GM19468 (cell line): Measurements from ENCODE around the gene RFTN1.
A peak's percentile ranks its signal among the peaks of the same experiment; 100 is the strongest.

Experiments used
- ATAC-seq: cut with Tn5 transposase; IDR thresholded peaks from one replicate; pipeline ENCODE4 v1.9.1; 2021; ENCODE audit warnings: mild to moderate bottlenecking, moderate library complexity, moderate number of reproducible peaks; ENCODE audit not compliant: unreplicated experiment; ENCODE audit errors: extremely low read depth

RFTN1 gene

GRCh38 chr3:16444344-16444743, 69.2 kb downstream of the RFTN1 start:
- no peak for ATAC-seq

GRCh38 chr3:16442730-16443129, 70.8 kb downstream of the RFTN1 start:
- no peak for ATAC-seq

GRCh38 chr3:16441371-16441875, 72.1 kb downstream of the RFTN1 start:
- ATAC-seq = no peak

GRCh38 chr3:16439848-16440708, 73.4 kb downstream of the RFTN1 start:
- no peak for ATAC-seq

- ATAC-seq = no peak
These were observed 74.2 kb downstream of the RFTN1 start for GRCh38 chr3:16439163-16439847.

GRCh38 chr3:16437640-16438039, 75.9 kb downstream of the RFTN1 start:
- ATAC-seq = no peak

- peak; percentile 78 for ATAC-seq
These were observed 79.8 kb downstream of the RFTN1 start for GRCh38 chr3:16433701-16434151.

GRCh38 chr3:16432714-16433113, 80.8 kb downstream of the RFTN1 start:
- ATAC-seq = no peak

- peak; percentile 34 for ATAC-seq
These were observed 82.5 kb downstream of the RFTN1 start for GRCh38 chr3:16430717-16431630.

GRCh38 chr3:16429086-16429485, 84.4 kb downstream of the RFTN1 start:
- no peak for ATAC-seq

GRCh38 chr3:16428612-16429011, 84.9 kb downstream of the RFTN1 start:
- no peak for ATAC-seq

GRCh38 chr3:16427103-16427965, 86.2 kb downstream of the RFTN1 start:
- ATAC-seq = no peak

- ATAC-seq = no peak
These were observed 86.8 kb downstream of the RFTN1 start for GRCh38 chr3:16426665-16427064.

- no peak for ATAC-seq
These were observed 87.5 kb downstream of the RFTN1 start for GRCh38 chr3:16426029-16426400.

GRCh38 chr3:16425398-16426028, 88.0 kb downstream of the RFTN1 start:
- ATAC-seq = no peak

GRCh38 chr3:16423947-16424673, 89.4 kb downstream of the RFTN1 start:
- ATAC-seq = peak; percentile 90

GRCh38 chr3:16423298-16423697, 90.2 kb downstream of the RFTN1 start:
- ATAC-seq = no peak

- ATAC-seq = no peak
These were observed 93.8 kb downstream of the RFTN1 start for GRCh38 chr3:16419640-16420241.
